Transverse colon (tissue), 4 donors: ENCODE measurements around the gene PCCA. TPM values are rescaled to one million over a fixed set of nuclear protein-coding genes. Genes with fewer than 3 reads are reported as not detected.
A peak's percentile ranks its signal among the peaks of the same experiment; 100 is the strongest.

Source experiments
- DNase-seq: peaks from one replicate; pipeline ENCODE4 v3.0.0-alpha.2; 2019
- H3K27ac ChIP-seq, 4 donors: fragments of 200-600 bp; sonication (generic); 2 replicates each; pipeline ENCODE4 v1.5.1; 2016 to 2018; ENCODE audit warnings: inconsistent platforms in 4 of 4
- H3K27me3 ChIP-seq: fragments of 200-600 bp; sonication (generic); 2 replicates; pipeline ENCODE4 v1.5.1; 2017; ENCODE audit warnings: inconsistent platforms
- H3K36me3 ChIP-seq, 4 donors: fragments of 200-600 bp; sonication (generic); 2 replicates each; pipeline ENCODE4 v1.5.1; 2017 to 2019; ENCODE audit warnings: inconsistent platforms in 4 of 4
- H3K4me1 ChIP-seq, 4 donors: fragments of 200-600 bp; sonication (generic); 2 replicates each; pipeline ENCODE4 v1.5.1; 2017 to 2020; ENCODE audit warnings: inconsistent platforms in 4 of 4
- H3K4me3 ChIP-seq, 4 donors: fragments of 200-600 bp; sonication (generic); 1 replicate in 1 of 4; 2 replicates in 3 of 4; pipeline versions ENCODE4 v1.5.1 to v1.6.1; 2017 to 2019; ENCODE audit warnings: inconsistent platforms in 4 of 4
- H3K9me3 ChIP-seq, 2 donors: fragments of 200-600 bp; sonication (generic); 2 replicates each; pipeline ENCODE4 v1.5.1; 2017 to 2019; ENCODE audit warnings: inconsistent platforms in 2 of 2
- EP300 ChIP-seq: sonication (generic); formaldehyde crosslinking; IDR thresholded peaks from one replicate; pipeline ENCODE4 v1.6.1; 2017; ENCODE audit warnings: antibody characterized with exemption, low read depth
- POLR2A ChIP-seq: fragments of 450-650 bp; IDR thresholded peaks from one replicate; pipeline ENCODE4 v1.6.1; 2016; ENCODE audit warnings: antibody characterized with exemption, mild to moderate bottlenecking, moderate library complexity
- POLR2AphosphoS5 ChIP-seq, 3 donors: sonication (generic); formaldehyde crosslinking; IDR thresholded peaks; one replicate each; pipeline ENCODE4 v1.6.1; 2016; ENCODE audit warnings: antibody characterized with exemption in 3 of 3
- WGBS, 2 donors: methylation state at CpG; one replicate each; pipeline ENCODE4 v1.1.5; 2018; ENCODE audit warnings: low coverage in 1 of 2; 5-methylcytosine and 5-hydroxymethylcytosine counted together
- in situ Hi-C, 4 donors: fragments of 200-750 bp; cut with MboI; loops; one replicate each; pipeline versions ENCODE4 v1.15.0 to v1.15.1; 2017; ENCODE audit warnings: low sequenced_read_pairs in 3 of 4, low pct_ligation_motif_present in 1 of 4, low pct_unique_long_range_greater_than_20kb in 1 of 4
- intact Hi-C: fragments of 100-400 bp; cut with DNase I; formaldehyde crosslinking; loops from one replicate; pipeline ENCODE4 v1.15.1; 2023; ENCODE audit warnings: low total_unique reads
- total RNA-seq, 4 donors: library from RNA; depleted of rRNA; stranded (reverse); fragments of >200 nt; gene quantifications; one replicate each; pipeline ENCODE4 v1.1.0, GENCODE V29; 2016
- TF ChIP-seq, protein P1 (sequence below), 5 experiments: fragments of 200-600 bp in 3 of 5; fragments of 450-650 bp in 2 of 5; sonication (generic) in 3 of 5; IDR thresholded peaks; 1 replicate in 2 of 5; 2 replicates in 3 of 5; pipeline ENCODE4 v1.5.1; 2016 to 2017; ENCODE audit warnings: antibody characterized with exemption in 5 of 5, inconsistent platforms in 3 of 5, mild to moderate bottlenecking in 2 of 5, moderate library complexity in 1 of 5

The PCCA gene
- total RNA-seq, 4 donors from 2014 or later, result 13.1 to 87.8 (median 74.6) TPM

DNA sequence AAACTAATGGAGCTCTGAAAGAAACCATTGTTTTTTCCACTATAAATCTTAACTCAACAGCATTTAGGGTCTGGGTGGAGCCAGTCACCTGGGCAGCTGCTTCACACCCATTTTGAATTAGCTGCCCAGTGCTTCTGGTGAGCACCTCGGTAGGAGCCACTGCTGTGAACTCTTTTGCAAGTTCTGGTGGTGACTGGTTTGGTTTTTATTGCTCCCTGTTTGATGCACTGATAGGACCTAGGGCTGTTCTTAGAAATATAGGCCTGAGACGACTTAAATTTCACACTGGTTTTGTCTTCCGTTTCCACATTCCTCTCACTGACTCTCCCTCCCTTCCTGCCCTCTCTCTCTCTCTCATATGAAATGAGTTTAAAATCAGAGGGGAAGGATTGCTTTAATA, 395.8 kb downstream of the PCCA start:
- in situ Hi-C loops (no loop called here), intact Hi-C loops (no loop called here)
- Histone ChIP-seq H3K4me3 (no peak overlapping the region), H3K27ac (peak overlapping the region in 2 of 4 donors; percentile 17 to 52), H3K9me3 (no peaks in the 10 kb centered on the region), H3K27me3 (no peaks in the 10 kb centered on the region), H3K4me1 (peaks cover 0 to 20% (median 6%) of the 10 kb centered on the region in 4 donors), H3K36me3 (no peaks in the 10 kb centered on the region)
- WGBS, 2 donors, result 32 to 52% methylated on average over 3 of the region's 3 CpGs
- DNase-seq, result peak; percentile 33
- TF ChIP-seq POLR2A, result no peak
- TF ChIP-seq EP300, result no peak
- TF ChIP-seq POLR2AphosphoS5 (IDR thresholded peaks at IDR 0.05), result no peak
- TF ChIP-seq, protein P1, sequence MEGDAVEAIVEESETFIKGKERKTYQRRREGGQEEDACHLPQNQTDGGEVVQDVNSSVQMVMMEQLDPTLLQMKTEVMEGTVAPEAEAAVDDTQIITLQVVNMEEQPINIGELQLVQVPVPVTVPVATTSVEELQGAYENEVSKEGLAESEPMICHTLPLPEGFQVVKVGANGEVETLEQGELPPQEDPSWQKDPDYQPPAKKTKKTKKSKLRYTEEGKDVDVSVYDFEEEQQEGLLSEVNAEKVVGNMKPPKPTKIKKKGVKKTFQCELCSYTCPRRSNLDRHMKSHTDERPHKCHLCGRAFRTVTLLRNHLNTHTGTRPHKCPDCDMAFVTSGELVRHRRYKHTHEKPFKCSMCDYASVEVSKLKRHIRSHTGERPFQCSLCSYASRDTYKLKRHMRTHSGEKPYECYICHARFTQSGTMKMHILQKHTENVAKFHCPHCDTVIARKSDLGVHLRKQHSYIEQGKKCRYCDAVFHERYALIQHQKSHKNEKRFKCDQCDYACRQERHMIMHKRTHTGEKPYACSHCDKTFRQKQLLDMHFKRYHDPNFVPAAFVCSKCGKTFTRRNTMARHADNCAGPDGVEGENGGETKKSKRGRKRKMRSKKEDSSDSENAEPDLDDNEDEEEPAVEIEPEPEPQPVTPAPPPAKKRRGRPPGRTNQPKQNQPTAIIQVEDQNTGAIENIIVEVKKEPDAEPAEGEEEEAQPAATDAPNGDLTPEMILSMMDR (IDR thresholded peaks at IDR 0.05), result no peak

DNA sequence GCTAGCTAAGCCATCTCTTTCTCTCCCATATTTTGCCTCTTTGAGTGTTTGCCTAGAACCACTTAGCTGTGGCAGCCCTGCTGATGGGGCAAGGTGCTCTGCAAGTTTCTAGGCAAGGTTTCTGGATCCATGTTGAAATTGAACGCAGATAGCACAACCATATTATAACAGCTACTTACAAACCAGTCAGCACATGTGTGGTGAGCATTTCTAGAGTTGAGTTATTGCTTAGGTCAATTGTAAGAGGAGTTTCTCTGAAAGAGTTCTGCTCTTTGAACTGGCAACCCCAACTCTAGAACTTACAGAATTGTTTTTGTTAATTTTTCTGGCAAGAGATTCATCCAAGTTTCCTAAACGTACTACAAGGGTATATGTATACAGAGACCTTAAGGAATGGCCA, 396.4 kb downstream of the PCCA start:
- 17 to 88% methylated on average over 1 to 2 of the region's 2 CpGs for WGBS, 2 donors

DNA sequence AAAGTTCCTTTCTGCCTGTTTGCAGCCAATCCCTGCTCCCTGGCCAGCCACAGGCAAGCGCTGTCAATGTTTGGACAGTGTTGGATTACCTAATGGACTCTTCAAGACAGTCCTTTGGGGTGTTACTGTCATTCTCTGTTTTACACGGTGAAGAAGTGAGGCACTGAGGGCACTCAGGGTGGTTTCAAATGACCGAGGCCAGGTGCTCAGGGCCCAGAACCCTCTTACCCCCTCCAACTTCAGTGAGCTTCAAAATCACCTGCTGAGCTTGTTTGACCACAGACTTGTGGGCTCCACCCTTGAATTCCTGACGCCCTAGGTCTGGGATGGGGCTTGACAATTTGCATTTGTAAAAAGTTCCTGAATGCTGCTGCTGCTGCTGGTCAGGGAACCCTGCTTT, 401.8 kb downstream of the PCCA start:
- intact Hi-C loops, result no loop called here
- peak overlapping the region in 1 of 4 donors; percentile 24 for H3K27ac ChIP-seq
- no peaks in the 10 kb centered on the region for H3K9me3 ChIP-seq
- no peak for DNase-seq
- no peak for TF ChIP-seq POLR2AphosphoS5 (IDR thresholded peaks at IDR 0.05)
- H3K4me1 ChIP-seq, result peaks cover 0 to 6% (median 2%) of the 10 kb centered on the region in 4 donors
- no peaks in the 10 kb centered on the region for H3K36me3 ChIP-seq
- WGBS, 2 donors, result 64% methylated on average over 4 of the region's 4 CpGs; no CpG with 5 or more reads in 1 of the 2 donors
- no peak overlapping the region for H3K4me3 ChIP-seq
- no peaks in the 10 kb centered on the region for H3K27me3 ChIP-seq
- in situ Hi-C loops, result no loop called here

More for the DNA sequence above, 396.4 kb downstream of the PCCA start:
- DNase-seq, result no peak
- H3K27me3 ChIP-seq, result no peaks in the 10 kb centered on the region
- in situ Hi-C loops (no loop called here), intact Hi-C loops (no loop called here)
- H3K4me3 ChIP-seq, result no peak overlapping the region
- no peaks in the 10 kb centered on the region for H3K36me3 ChIP-seq
- TF ChIP-seq POLR2AphosphoS5 (IDR thresholded peaks at IDR 0.05), result no peak
- TF ChIP-seq, protein P1 (IDR thresholded peaks at IDR 0.05), result no peak
- no peak for TF ChIP-seq POLR2A
- H3K4me1 ChIP-seq, result peaks cover 0 to 20% (median 6%) of the 10 kb centered on the region in 4 donors
- no peaks in the 10 kb centered on the region for H3K9me3 ChIP-seq
- H3K27ac ChIP-seq, result peak overlapping the region in 2 of 4 donors; percentile 17 to 52

DNA sequence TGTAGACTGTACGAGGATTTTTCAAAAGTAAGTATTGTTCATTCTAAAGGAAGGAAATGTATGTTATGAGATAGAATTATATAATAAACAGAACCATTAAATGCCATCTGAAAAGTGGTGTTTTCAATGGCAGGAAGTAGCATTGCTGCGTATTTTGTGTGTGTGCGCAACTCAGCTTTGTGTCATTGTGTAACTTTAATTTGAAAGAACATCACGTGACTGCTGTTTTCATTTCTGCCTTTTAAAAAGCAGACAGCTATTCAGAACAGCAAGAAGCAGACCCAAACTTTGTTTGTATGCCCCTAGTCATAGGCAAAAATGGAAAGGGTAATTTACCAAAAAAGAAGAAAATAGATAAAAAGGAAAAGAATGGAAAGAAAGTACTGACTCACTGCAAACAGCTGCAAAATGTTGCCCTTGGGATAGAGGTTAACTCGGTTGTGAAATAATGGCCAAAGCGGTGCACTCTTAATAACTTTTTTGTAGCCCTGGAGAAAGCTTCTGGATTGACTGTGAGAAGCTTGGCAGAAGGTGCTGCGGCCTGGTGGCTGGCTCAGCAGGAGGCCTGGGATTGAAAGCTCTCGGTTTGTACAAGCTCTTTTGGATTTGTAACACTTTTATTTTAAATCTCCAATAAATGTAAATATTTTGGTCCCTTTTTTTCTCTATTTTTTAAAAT, 402.4 kb downstream of the PCCA start:
- Histone ChIP-seq H3K36me3 (no peaks in the 10 kb centered on the region), H3K27ac (peak overlapping the region in 1 of 4 donors; percentile 24), H3K9me3 (no peaks in the 10 kb centered on the region), H3K27me3 (no peaks in the 10 kb centered on the region), H3K4me1 (peaks cover 0 to 6% (median 2%) of the 10 kb centered on the region in 4 donors), H3K4me3 (no peak overlapping the region)
- in situ Hi-C loops (no loop called here), intact Hi-C loops (no loop called here)
- 78 to 81% methylated on average over 8 of the region's 8 CpGs for WGBS, 2 donors
- TF ChIP-seq, protein P1 (IDR thresholded peaks at IDR 0.05), result no peak
- peak in 2 of 3 donors; percentile 17 to 39 for TF ChIP-seq POLR2AphosphoS5 (IDR thresholded peaks at IDR 0.05)
- DNase-seq, result no peak

DNA sequence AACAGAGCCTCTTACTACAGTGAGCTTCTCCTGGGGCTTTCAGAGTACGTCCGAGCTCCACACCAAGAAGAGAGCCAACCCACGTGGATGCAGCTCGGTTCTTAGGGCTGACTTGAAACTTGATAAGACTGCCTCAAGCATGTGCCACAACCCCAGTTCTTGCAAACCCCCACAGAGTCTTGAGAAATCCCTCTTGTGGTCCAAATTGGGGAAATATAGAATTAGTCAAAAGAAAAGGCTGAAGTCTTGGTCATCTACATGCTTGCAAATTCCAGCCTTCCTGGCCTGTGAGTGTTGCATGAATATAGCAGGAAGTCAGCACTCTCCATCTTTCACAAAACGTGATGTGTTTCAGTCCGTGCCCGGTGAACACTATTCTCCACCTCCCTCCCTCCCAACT, 404.5 kb downstream of the PCCA start:
- DNase-seq, result no peak
- Histone ChIP-seq H3K27ac (no peak overlapping the region), H3K27me3 (no peaks in the 10 kb centered on the region), H3K4me3 (no peak overlapping the region), H3K4me1 (peaks cover 0 to 6% (median 2%) of the 10 kb centered on the region in 4 donors), H3K9me3 (no peaks in the 10 kb centered on the region), H3K36me3 (no peaks in the 10 kb centered on the region)
- intact Hi-C loops (no loop called here), in situ Hi-C loops (no loop called here)
- TF ChIP-seq POLR2AphosphoS5 (IDR thresholded peaks at IDR 0.05), result no peak
- TF ChIP-seq EP300, result no peak
- TF ChIP-seq POLR2A, result no peak
- TF ChIP-seq, protein P1 (IDR thresholded peaks at IDR 0.05), result no peak
- 76 to 90% methylated on average over 3 to 7 of the region's 7 CpGs for WGBS, 2 donors
